NCI-H2196 treated with DMSO at 0.1 percent for 48 hours (cell line): ENCODE results near the gene NACC2.

Source experiments
- DNase-seq: peaks from one replicate; lab custom pipeline; 2025; ENCODE audit not compliant: unreplicated experiment; lab: John Stamatoyannopoulos, UW

The NACC2 gene, protein sequence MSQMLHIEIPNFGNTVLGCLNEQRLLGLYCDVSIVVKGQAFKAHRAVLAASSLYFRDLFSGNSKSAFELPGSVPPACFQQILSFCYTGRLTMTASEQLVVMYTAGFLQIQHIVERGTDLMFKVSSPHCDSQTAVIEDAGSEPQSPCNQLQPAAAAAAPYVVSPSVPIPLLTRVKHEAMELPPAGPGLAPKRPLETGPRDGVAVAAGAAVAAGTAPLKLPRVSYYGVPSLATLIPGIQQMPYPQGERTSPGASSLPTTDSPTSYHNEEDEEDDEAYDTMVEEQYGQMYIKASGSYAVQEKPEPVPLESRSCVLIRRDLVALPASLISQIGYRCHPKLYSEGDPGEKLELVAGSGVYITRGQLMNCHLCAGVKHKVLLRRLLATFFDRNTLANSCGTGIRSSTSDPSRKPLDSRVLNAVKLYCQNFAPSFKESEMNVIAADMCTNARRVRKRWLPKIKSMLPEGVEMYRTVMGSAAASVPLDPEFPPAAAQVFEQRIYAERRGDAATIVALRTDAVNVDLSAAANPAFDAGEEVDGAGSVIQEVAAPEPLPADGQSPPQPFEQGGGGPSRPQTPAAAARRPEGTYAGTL

DNA sequence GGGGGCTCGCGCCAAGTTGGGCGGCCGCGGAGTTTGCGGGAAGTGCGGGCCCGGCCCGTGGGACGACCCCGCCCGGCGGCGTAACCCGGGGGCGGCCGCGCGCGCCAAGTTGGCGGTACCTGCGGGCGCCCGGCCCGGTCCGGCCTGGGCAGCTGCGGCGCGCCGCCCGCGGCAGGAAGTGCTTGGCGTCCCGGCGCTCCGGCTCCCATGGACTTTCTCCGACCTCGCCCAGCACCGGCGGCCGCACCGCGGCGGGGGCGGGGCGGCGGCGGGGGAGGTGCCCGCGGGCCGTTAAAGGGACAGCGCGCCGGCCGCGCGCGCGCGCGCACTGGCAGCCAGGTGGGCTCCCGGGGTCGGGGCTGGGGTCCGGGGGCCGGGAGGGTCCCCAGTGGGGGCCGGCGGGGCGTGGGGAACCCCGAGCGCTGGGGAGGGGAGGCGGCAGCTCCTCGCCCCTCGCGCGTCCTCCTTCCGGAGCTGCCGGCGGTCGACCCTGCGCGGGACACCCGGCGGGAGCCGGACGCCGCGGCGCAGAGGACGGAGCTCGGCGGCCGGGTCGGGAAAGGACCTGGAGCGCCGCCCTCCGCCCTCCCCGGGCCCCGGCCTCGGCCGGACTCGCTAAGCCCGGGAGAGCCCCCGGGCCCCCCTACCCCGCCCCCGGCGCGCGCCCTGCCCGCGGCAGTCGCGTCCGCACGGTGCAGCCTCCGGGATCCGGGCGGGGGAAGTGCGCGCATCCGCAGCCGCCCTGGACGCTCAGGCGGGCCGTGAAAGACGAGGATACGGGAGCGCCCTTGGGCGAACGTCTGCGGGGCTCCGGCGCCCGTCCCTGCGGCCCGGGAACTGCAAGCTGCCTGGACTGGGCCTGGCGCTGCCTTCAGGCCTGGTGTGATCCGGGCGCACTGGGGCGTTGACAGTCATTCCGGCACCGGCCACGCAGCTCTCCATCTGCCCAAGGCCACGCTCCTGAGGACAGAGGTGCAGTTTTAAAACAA lies at the start of gene NACC2:
TSS of gene NACC2 (minus strand) at position 220 of the 989 bp plus-strand sequence. CDS start 44,768 bp downstream, outside the sequence.
- no peak for DNase-seq

DNA sequence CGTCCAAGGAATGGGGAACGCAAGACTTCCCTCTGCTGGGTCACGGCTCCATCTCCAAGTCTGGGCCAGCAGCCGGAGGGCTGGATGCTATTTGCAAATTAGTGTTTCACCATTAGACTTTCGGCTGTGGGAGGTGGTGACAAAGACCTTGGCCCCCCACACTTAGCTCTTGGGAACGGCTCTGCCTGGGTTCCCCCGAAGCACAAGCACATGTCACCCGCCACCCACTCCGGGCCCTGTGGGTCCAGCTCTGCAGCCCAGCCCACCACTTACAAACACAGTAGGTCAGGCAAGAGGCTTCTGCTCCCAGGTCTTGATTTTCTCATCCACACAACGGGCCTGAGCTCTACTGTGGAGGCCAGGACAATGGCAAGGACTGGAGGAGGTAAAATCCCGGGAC lies 49.4 kb upstream of the NACC2 start:
- no peak for DNase-seq

GRCh38 chr9:136143215-136144001 lies 48.3 kb upstream of the NACC2 start:
- DNase-seq, result no peak

DNA sequence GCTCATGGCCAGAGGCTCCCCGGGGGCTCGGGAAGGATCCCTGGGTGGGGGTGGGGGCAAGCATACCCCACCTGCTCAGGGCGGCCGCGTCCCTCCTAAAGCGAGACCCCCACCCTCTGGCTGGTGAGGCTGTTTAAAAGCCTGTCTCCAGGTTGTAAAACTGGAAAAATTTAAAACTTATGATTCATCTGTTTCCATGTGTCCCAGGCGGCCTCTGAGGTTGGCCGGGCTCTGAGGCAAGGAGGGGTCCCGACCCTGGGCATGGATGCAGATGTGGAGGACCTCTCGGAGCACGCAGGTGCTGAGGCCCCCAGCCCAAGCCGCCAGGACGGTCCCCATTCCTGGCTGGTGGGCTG lies 47.7 kb upstream of the NACC2 start:
- no peak for DNase-seq

- no peak for DNase-seq
These were observed 47.3 kb upstream of the NACC2 start for GRCh38 chr9:136142414-136142796.

- DNase-seq, result no peak
These were observed 46.8 kb upstream of the NACC2 start for GRCh38 chr9:136141682-136142413.

GRCh38 chr9:136140966-136141365 lies 45.9 kb upstream of the NACC2 start:
- no peak for DNase-seq

GRCh38 chr9:136140046-136140445 lies 45.0 kb upstream of the NACC2 start:
- no peak for DNase-seq

DNA sequence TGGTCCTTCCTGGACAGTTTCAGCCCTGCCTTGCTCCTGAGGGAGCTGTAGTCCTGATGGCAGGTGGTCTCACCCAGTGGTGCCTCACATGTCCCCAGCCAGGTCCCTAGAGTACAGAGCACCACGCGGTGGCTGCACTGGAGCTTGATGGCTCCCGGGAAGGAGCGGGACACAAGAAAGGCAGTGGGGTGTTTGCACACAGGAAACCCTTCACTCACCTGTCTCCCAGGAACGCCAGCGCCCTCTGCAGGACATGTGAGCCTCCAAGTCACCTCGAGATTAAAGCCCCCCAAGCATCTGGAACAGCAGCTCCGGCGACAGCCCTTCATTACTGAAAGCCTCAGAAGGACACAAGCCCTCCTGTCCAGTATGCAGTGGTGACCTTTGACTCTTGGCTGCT lies 43.5 kb upstream of the NACC2 start:
- no peak for DNase-seq

GRCh38 chr9:136137321-136138265 lies 42.5 kb upstream of the NACC2 start:
- DNase-seq, result peak; percentile 61

DNA sequence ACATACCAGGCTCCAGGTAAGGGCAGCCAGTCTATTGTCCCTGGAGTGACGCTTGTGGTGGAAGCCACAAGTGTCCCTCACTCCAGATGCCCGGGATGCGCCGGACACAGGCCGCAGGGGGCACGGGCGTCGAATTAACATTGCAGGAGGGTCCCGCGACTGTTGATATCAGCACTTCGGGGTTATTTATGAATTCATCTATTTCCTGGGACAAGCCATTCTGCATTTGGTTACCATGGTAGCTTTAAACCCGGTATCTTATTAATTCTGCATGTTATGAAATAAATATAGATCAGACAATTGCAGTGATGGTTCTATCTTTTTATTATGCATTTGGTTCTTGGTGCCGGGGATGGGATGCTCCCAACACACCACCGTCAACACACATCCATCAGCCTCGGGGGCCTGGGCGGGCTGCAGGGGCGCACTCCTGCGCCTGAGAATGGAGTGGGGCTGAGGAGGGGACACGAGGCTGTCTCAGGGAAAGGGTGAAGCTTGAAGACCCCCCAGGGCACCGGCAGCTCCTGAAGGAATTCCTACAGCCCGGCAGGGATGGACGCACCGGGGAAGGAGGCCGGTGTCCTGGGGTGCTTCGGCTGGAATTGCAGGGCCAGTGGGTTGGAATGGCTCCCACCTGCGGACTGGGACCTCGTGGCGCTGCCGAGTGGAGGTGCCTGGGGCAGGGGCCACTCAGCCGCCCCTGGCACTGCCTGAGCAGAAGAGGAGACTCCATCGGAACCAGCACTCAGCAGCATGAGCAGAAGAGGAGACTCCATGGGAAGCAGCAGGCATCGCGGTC lies 41.2 kb upstream of the NACC2 start:
- DNase-seq, result no peak

DNA sequence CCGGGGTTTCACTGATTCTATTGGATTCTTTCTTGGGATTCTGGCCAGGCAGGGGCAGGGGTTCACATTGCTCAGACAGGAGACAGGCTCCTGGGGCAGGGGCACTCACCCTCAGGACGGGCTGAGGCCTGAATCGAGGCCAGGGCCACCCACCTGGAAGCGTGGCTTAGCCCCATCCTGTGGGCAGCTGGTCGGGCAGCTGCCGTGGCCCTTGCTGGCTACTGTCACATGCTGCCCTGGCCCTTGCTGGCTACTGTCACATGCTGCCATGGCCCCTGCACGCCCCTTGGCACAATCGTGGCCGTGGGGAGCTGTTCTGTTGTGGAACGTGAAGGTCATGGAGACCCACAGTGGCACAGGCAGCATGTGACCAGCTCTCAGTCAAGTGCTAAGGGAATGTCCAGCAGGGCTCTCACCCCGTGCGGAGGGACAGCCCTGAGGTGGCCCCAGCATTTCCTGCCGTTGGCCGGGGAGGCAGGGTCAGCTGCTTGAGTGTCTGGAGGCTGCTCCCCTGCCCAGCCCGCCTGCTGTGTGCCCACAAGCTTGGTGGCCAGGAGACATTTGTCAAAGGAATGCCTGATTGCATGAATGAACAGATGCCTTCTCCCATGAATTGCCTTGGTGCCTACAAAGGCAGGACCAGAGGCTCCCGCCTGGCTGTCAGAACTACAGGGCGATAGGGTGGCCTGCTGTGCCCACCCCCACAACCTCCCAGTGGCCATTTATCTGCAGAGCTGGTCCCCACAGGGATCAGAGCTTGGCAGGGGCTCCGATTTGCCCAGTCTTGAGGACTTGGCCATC lies 40.4 kb upstream of the NACC2 start:
- no peak for DNase-seq

DNA sequence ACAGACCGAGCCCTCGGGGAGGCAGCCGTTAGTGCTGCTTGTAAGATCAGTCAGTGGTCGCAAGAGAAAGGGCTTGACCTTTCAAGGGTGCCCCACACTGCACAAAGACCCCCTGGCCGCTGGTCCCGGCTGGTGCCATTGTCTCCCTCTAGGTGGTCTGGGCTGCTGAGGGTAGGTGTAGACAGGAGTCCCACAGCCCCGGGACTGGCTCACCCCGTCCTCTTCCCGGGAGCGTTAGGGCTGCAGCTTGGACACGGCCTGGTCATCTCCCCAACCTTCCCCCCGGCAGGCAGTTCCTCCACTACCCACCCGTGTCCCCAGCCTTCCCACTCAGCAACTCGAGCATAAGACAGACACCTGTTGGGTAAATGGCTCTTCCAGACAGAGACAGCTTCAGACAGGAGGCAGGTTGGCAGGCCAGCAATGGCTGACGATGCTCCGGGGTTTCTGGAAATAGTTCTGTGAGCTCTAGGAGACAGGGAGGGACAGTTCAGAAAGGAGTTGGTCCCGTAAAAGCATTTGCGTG lies 38.9 kb upstream of the NACC2 start:
- DNase-seq, result no peak

GRCh38 chr9:136133191-136133958 lies 38.3 kb upstream of the NACC2 start:
- DNase-seq, result no peak

DNA sequence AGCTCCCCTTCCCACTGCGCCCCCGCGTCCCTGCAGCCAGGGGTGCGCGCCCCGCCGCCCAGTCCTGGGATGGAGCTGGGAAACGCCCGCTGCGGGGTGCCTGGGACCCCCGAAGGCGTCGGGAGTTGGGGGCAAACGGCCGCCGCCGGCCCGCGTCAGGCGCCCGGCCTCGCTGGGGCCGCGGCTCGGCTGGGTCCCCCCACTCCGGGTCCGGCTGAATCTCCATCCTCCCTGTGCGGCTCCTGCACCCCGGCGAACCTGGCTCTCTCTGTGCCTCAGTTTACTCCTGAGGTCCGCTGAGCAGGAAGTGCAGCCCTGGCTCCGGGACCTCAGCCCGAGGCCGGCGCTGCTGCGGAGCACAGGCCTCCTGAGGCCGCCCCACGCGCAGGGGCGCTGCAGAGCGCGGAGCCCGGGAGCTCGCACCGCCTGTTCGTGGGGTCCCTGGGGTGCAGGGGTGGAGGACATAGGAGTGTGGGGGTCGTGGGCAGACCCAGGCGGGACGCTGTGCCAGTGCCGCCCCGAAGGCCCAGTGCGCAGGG lies 37.5 kb upstream of the NACC2 start:
- no peak for DNase-seq
